GM12878 (cell line): ENCODE results near the gene PDE12.

Experiments
- BRCA1 ChIP-seq: IDR thresholded peaks from 2 replicates; pipeline ENCODE4 v1.6.1; 2011; ENCODE audit warnings: low read depth, low read length, improper control_type of control experiment
- EZH2 ChIP-seq: IDR thresholded peaks from 2 replicates; pipeline ENCODE4 v1.6.1; 2012; ENCODE audit warnings: low read depth, mild to moderate bottlenecking, control low read depth, inconsistent platforms, low read length, borderline replicate concordance; ENCODE audit not compliant: control insufficient read depth
- MYC ChIP-seq: IDR thresholded peaks from 2 replicates; pipeline ENCODE4 v1.6.1; 2011; ENCODE audit warnings: mild to moderate bottlenecking, low read length, moderate library complexity, inconsistent platforms; ENCODE audit not compliant: insufficient read depth, insufficient replicate concordance, insufficient read length, severe bottlenecking
- TF ChIP-seq, protein P1 (sequence below), 3 experiments: IDR thresholded peaks in 2 of 3; conservative IDR thresholded peaks in 1 of 3; 2 replicates each; pipeline ENCODE4 v1.5.1; 2011; ENCODE audit warnings: low read depth in 3 of 3, low read length in 3 of 3, mild to moderate bottlenecking in 3 of 3, control low read depth in 2 of 3, moderate library complexity in 2 of 3, inconsistent platforms in 1 of 3, mixed read lengths in 1 of 3; ENCODE audit not compliant: control insufficient read depth in 2 of 3, insufficient read depth in 1 of 3; ENCODE audit errors: extremely low read depth in 1 of 3

DNA sequence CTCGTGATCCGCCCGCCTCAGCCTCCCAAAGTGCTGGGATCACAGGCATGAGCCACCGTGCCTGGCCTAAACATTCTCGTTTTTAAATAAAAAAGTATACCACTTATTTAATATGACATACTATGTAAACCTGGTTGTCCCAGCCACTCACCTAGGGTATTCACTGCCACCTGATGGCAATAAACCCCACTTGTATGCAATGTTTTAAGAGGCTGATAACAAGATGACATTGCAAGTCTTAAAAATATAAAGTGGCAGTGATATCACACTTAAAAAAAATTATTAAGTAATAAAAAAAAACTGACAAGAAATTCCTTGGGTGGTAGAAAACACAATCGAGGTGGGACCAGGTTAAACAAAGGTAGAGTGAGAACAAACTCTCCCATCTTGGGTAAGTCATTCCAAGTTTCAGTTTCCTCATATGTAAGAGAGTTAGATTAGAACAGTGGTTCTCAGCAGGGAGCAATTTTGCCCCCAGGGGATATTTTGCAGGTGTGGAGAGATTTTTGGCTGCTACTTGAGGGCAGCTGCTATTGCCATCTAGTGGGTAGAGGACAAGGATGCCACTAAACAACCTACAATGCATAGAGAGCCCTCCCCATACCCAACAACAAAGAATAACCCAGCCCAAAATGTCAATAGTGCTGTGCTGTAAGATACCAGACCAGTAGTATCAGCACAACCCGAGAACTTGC, 26.5 kb downstream of the PDE12 start:
- TF ChIP-seq, protein P1, sequence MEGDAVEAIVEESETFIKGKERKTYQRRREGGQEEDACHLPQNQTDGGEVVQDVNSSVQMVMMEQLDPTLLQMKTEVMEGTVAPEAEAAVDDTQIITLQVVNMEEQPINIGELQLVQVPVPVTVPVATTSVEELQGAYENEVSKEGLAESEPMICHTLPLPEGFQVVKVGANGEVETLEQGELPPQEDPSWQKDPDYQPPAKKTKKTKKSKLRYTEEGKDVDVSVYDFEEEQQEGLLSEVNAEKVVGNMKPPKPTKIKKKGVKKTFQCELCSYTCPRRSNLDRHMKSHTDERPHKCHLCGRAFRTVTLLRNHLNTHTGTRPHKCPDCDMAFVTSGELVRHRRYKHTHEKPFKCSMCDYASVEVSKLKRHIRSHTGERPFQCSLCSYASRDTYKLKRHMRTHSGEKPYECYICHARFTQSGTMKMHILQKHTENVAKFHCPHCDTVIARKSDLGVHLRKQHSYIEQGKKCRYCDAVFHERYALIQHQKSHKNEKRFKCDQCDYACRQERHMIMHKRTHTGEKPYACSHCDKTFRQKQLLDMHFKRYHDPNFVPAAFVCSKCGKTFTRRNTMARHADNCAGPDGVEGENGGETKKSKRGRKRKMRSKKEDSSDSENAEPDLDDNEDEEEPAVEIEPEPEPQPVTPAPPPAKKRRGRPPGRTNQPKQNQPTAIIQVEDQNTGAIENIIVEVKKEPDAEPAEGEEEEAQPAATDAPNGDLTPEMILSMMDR (IDR thresholded peaks at IDR 0.05 in 2 of 3, conservative IDR thresholded peaks at IDR 0.05 in 1 of 3; ENCODE audit: control insufficient read depth in 2 of 3, extremely low read depth in 1 of 3, insufficient read depth in 1 of 3, low read depth in 3 of 3, low read length in 3 of 3): peak in 2 of 3 experiments; percentile 21 to 29; a peak in 1 of 6 replicates
- TF ChIP-seq BRCA1: no peak
- TF ChIP-seq MYC: no peak
- TF ChIP-seq EZH2: no peak
